PC-9 (cell line): ENCODE results near the gene RUSC1.

Source experiments
- EZH2 ChIP-seq: fragments of 200-600 bp; sonication (generic); IDR thresholded peaks from 2 replicates; pipeline ENCODE4 v1.8.0; 2017; ENCODE audit warnings: antibody characterized with exemption, low read depth
- TF ChIP-seq, protein P1 (sequence below): fragments of 200-600 bp; sonication (generic); conservative IDR thresholded peaks from 2 replicates; pipeline ENCODE4 v1.6.1; 2017; ENCODE audit warnings: mixed run types, antibody characterized with exemption, mild to moderate bottlenecking, moderate library complexity

GRCh38 chr1:155282488-155283091, 38.1 kb upstream of the RUSC1 start:
- no peak for TF ChIP-seq EZH2
- TF ChIP-seq, protein P1, sequence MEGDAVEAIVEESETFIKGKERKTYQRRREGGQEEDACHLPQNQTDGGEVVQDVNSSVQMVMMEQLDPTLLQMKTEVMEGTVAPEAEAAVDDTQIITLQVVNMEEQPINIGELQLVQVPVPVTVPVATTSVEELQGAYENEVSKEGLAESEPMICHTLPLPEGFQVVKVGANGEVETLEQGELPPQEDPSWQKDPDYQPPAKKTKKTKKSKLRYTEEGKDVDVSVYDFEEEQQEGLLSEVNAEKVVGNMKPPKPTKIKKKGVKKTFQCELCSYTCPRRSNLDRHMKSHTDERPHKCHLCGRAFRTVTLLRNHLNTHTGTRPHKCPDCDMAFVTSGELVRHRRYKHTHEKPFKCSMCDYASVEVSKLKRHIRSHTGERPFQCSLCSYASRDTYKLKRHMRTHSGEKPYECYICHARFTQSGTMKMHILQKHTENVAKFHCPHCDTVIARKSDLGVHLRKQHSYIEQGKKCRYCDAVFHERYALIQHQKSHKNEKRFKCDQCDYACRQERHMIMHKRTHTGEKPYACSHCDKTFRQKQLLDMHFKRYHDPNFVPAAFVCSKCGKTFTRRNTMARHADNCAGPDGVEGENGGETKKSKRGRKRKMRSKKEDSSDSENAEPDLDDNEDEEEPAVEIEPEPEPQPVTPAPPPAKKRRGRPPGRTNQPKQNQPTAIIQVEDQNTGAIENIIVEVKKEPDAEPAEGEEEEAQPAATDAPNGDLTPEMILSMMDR, result no peak
